Cardiac fibroblast (primary cell): ENCODE data around the gene AP3S2.
A peak's percentile ranks its signal among the peaks of the same experiment; 100 is the strongest.
"Not testable (repeated sequence)": the region's sequence is repeated elsewhere in the genome, so short reads cannot be mapped to it uniquely, and the experiment has no call there.

ENCODE experiments used
- DNase-seq, 2 donors: peaks; one replicate each; pipeline versions ENCODE4 v3.0.0 to v3.0.0-alpha.2; 2010; ENCODE audit warnings: low read depth in 2 of 2
- H3K4me3 ChIP-seq, 2 donors: replicated peaks in 1 of 2; 1 replicate in 1 of 2; 2 replicates in 1 of 2; pipeline ENCODE4 v1.5.1; 2011; ENCODE audit warnings: low read depth in 2 of 2, low read length in 2 of 2, mild to moderate bottlenecking in 2 of 2, moderate library complexity in 1 of 2
- CTCF ChIP-seq: IDR thresholded peaks from one replicate; pipeline ENCODE4 v1.5.1; 2011; ENCODE audit warnings: low read depth, mild to moderate bottlenecking, low read length, inconsistent platforms

The AP3S2 gene

GRCh38 chr15:89858661-89859458 lies 34.9 kb downstream of the AP3S2 start:
- no peak overlapping the region for H3K4me3 ChIP-seq
- TF ChIP-seq CTCF: no peak
- no peak for DNase-seq

GRCh38 chr15:89857673-89858072 lies 36.1 kb downstream of the AP3S2 start:
- no peak overlapping the region for H3K4me3 ChIP-seq
- DNase-seq: no peak
- no peak for TF ChIP-seq CTCF

- DNase-seq: no peak
These were observed 37.8 kb downstream of the AP3S2 start for GRCh38 chr15:89855948-89856347.

GRCh38 chr15:89854863-89855262 lies 38.9 kb downstream of the AP3S2 start:
- DNase-seq, H3K4me3 ChIP-seq: not testable (repeated sequence)

More at GRCh38 chr15:89855948-89856347, 37.8 kb downstream of the AP3S2 start:
- TF ChIP-seq CTCF: no peak
- H3K4me3 ChIP-seq: no peak overlapping the region

GRCh38 chr15:89852342-89852995 lies 41.3 kb downstream of the AP3S2 start:
- no peak for TF ChIP-seq CTCF
- no peak for DNase-seq
- H3K4me3 ChIP-seq: no peak overlapping the region

- no peak for TF ChIP-seq CTCF
These were observed 42.0 kb downstream of the AP3S2 start for GRCh38 chr15:89851673-89852341.

GRCh38 chr15:89848970-89849292 lies 44.9 kb downstream of the AP3S2 start:
- TF ChIP-seq CTCF: no peak
- no peak for DNase-seq
- H3K4me3 ChIP-seq: no peak overlapping the region

More at GRCh38 chr15:89851673-89852341, 42.0 kb downstream of the AP3S2 start:
- no peak overlapping the region for H3K4me3 ChIP-seq
- peak; percentile 11 to 43 for DNase-seq
